Epithelial cell of prostate (primary cell): Measurements from ENCODE around the gene RAX.

Source experiments
- DNase-seq: peaks from one replicate; pipeline ENCODE4 v3.0.0-alpha.2; 2011; ENCODE audit warnings: low read depth, low spot score
- H3K27ac ChIP-seq: fragments of 450-650 bp; 2 replicates; pipeline ENCODE4 v1.5.1; 2017; ENCODE audit warnings: mild to moderate bottlenecking

RAX gene

DNA sequence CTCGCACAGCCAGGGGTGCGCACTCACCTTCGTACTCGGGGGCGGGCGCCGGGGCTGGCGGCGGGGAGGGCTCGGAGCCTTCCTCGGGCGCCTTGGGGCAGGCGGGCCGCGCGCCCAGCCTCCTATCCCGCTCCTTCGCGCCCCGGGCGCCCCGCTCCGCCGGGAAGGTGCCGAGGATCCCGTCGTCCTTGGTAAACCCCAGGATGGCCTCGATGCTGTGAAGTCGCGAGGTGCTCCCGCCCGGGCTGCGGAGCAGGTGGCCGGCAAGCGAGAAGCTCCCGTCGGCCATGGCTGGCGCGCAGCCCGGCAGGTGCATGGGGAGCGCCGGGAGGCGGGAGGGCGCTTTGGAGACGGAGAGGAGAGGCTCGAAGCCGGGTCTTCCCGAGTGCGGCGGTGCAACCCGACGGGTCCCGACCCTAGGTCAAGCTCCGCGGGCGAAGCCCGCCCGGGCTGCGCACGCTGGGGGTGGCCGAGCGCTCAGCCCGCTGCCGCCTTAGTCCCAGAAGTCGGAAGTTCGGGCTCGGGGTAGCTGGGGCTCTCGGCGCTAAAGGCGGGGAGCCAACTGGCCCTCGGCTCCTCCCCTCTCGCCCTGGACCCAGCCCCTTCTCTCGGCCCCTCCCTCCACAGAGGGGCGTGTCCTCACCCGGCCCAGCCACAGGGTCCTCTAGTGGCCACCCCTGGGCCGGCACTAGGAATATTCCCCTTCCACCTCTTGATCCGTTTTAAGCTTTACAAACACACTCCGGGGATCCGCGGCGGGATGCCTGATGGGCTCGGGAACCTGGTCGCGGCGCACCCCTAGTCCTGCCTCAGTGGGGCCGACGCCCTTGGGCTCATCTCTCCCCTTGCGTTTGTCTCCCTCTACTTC lies at the start of gene RAX:
RAX (minus strand) TSS at position 564 of the 868 bp plus-strand sequence; CDS start at position 316, 248 bp downstream.
- H3K27ac ChIP-seq, result no peak within 1 kb of the TSS
- DNase-seq, result no peak

DNA sequence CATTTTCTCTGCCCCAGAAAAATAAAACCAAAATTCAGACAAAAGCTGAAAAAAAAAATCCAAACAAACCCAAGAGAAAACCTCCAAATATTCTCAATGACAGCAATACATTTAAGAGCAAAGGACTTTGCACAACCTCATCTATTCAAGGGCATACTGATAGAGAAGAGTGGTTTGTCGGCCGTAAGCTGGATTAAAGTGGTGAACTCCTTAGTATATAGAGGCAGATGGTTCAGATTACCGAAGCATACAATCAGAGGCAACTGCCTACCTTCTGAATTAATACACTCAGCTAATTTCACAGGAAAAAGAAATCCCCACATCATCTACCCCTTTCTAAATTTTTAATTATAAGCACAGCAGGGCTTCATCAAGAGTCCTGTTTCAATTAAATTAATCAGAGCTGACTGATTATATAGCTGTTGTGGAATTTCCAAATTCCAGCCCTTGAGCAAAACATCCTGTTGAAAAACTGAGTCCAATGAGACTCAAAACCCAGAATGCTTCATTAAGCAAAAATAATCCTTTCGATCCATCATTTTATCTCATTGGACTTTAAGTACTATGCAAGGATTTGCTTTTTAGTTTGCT lies 45.3 kb upstream of the RAX start, which contains the start of gene CPLX4:
CPLX4 (minus strand) TSS at position 190 of the 591 bp plus-strand sequence; CDS start at position 3, 187 bp downstream.
- H3K27ac ChIP-seq, result no peak within 1 kb of the TSS
- DNase-seq, result no peak

DNA sequence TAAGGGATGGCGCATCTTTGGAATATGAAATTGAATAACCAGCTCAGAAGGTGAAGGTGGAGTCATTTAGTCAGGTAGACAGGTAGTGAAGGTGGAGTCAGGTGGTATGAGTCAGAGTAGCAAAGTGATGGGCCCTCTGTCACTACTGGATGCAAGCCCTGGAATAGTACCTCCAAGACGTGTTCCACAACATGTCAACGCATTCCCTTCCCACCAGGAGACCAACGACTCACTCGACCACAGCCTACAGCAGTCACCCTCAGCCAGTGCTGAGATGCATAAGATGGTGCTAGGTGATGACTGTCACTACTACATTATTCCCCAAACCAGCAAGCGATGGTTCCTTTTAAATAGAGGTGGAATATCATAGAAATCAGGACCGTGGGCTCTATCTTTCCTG lies 38.4 kb upstream of the RAX start:
- no peak overlapping the region for H3K27ac ChIP-seq
- DNase-seq, result peak; percentile 37

DNA sequence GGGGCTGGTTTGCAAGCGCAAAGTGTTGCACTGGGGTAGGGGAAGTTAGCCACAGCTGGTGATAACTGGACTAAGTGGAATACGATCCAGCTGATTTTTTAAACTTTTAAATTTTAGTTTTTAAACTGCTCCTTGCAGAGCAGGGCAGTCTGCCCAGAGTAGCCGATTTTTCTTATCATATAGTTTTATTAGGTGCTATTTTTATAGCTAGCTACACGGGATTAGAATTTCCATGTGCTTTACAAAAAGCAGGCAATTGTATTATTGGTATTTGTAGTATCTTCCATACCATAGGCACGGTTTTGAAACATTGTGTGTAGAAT lies 35.6 kb upstream of the RAX start:
- H3K27ac ChIP-seq, result no peak overlapping the region
- no peak for DNase-seq

DNA sequence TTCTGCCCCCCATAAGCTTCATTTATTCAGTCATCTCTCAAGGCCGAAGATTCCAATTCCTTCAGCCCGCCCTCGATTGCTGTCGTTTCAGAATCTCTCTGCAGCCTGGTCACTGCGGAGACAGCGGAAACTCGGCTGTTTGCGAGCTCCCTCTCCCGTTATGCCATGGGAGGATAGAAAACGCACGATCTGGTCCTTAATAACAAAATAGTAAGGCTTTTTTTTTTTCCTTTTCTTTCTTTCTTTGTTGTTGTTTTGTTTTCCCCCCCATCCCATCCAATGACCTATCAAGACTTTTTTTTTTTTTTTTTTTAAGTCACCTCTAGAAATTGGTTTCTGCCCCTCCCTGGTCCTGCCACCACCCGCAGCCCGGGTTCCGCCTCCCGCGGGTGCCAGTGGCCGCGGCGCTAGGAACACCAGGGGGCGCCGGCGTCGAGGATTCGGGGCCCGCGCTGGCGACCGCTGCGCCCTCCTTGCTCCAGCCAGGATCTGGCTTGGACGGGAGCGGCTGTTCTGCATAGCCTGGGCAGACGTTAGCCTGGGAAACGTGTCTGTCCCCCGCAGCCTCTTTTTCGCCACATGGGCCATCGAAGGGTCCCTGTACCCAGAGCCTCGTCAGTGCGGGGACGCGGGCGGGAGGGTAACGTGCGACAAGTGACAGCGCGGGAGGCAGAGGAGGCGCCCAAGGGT lies 35.1 kb upstream of the RAX start:
- DNase-seq, result no peak
- H3K27ac ChIP-seq, result no peak overlapping the region

DNA sequence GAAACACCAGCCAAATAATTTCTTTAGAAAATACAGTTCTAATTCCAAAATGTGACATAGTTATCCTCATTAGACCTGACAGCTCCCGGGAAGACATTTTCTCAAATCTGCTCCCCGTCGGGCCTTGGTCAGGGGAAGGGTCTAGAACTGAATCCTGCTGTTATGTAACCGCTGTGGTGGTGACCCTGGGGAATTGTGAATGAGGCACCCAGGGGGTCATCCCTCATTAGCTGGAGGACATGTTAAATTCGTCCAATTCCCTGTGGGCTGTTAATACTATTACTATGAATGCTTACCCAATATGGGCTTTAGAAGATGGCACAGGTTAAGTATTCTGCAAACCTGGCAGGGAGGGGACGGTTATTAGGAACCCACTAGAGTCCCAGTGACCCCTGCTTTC lies 33.4 kb upstream of the RAX start:
- DNase-seq, result no peak
- H3K27ac ChIP-seq, result no peak overlapping the region

DNA sequence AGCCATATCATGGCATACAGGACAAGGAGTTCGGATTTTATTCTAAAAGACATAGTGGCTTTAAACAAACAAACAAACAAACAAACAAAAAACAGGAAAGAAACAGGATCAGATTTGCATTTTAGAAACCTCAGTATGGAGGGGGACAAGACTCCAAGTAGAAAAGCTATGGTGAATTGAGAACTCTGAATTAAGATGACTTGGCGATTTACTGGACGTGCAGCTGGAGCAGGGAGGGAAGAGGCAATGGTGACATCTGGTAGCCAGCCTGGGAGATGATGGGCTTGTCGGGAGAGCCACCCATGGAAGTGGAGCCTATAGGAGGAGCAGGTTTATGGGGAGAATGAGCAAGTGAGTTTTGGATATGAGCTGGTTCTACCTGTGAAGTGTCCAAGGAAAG lies 32.0 kb upstream of the RAX start:
- no peak overlapping the region for H3K27ac ChIP-seq

DNA sequence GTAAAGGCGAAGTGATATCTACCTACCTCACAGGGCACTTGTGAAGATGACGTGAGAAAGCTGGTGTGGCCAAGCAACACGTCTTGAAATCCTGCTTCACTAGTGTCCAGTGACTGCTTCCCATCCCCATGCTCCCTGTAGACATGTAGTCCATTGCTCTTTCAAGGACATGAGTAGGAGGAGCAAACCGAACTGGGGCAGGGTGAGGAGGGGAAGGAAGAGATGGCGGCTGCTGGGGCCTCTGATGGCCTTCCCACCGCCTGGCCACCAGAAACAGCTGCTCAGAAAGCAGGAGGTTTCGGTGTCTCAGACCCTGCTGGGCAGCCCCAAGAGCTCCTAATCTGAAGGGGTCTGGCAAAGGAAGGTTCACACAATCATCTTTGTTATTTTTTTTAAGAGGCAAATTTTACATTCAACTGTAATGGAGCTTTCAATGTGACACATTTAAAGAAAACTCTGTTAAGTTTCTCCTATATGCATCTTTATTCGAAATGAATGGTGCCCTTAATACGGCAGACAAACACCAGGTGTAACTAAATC lies 30.5 kb upstream of the RAX start:
- H3K27ac ChIP-seq, result no peak overlapping the region
- DNase-seq, result no peak

More for the DNA sequence above, 32.0 kb upstream of the RAX start:
- DNase-seq, result no peak

DNA sequence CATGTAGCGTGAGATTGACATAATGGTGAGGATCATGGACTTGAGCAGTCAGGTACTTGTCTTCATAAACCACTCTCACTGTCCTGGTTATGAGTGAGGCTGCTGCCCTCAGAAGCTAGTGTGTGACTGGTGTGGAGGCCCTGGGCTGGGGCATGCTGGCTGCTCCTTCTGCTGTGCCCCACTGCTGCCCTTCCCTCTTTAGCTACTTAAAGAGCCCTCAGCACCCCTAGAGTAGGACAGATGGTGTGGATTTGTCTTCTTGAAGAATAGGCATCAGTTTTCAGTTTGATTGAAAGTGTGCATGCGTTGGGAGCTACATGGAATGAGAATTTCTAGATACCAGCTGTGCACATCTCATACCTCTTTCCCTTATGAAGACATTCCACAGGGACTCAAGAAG lies 29.8 kb upstream of the RAX start:
- no peak overlapping the region for H3K27ac ChIP-seq
- DNase-seq, result no peak

DNA sequence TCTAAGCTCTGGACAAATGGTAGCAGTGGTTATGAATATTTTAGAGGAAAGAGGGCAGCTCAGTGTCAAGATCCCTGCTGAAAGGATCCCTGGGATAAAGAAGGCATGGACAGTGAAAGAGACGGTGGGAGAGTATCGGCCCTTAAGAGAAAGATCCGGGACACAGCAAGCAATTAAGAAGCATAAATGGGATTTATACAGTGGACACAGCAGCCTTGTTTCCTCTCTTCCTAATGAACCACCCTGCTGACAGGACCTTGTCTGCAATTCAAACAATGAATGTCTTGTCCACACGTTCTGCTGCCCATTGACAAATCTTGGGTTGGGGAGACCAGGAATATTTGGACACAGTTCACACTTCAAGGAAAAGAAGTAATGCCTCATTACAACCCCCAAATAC lies 28.7 kb upstream of the RAX start:
- H3K27ac ChIP-seq, result no peak overlapping the region
- DNase-seq, result no peak

DNA sequence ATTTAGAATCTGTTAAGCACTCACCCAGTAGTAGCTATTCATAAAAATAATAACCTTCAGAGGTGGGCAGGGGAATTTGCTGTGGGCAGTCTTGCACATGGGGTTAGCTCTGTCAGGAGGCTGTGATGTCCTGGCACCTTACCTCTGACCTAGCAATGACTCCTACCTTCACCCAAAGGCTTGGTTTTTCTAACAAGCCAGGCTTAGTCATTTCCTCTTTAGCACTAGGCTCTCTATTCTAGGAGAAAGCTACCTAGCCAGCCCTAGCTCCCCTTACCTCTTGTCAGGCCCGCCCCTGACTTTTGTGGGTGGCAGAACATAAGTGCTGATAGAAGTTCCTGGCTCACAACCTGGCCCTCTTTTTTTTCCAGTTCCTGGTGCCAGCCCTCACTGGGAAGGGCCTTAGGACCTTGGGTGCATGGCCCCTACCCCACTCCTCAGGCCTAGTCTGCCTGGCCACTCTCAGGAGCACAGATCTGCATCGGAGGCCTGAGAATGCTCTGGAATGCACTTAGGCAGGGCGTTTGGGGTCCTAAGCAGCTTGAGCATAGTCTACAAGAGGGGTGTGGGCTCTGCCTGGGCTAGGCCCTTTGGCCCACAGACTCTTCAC lies 27.5 kb upstream of the RAX start:
- H3K27ac ChIP-seq, result no peak overlapping the region
- peak; percentile 6 for DNase-seq

DNA sequence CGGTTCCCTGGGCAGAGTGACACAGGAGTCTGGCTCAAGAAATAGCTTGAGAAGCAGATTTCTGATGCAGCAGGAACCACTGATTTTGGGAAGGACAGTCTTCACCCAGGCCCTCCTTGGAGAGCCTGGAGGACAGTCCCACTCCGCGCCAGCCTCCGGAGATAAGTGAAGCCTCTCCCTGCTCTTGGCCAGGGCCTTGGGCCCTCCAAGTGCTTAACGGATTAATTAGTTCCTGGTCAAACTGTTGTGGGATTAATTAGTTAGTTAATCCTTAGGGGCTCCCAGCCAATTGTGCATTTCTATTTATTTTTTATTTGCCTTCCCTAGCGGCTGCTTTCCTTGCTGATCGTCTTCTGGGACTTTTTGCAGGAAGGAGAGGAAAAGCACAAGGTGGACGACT lies 25.6 kb upstream of the RAX start:
- no peak overlapping the region for H3K27ac ChIP-seq
- no peak for DNase-seq

DNA sequence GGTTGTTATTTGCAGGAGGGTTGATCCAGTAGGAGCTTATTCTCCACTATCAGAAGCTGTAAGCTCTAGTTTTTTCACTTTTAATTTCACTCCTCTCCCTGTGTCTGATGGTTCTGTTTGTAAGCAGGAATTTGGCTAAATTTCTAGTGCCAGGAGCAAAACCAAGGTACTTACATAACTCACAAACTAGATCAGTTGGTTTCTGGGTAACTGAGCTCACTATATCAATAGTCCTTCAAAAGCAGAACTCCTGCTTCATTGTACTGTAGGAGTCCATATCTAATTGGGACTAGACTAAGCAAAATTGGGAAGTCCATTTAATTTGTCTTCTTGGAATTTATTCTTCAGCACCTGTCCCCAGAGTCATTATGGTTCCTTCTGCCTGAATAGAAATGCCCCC lies 20.1 kb upstream of the RAX start:
- DNase-seq, result no peak
- no peak overlapping the region for H3K27ac ChIP-seq

DNA sequence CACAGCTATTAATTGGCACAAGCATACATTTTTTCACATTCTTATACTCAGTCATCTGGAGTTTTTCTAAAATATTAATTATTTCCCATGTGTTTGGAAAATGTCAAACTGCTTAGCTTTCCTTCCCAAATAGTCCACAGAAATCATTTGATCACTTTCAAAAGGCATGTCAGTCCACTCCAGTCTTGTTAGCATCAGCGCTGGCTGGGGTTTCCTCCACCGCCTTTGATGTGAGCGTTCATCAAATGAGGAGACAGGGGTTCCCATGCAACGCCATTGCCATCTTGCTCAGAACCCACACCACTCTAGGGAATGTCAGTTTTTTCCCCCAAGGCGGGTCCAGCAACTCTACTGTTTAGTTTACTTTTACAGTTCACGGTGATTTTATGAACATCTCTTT lies 13.1 kb upstream of the RAX start:
- no peak overlapping the region for H3K27ac ChIP-seq
- DNase-seq, result no peak

DNA sequence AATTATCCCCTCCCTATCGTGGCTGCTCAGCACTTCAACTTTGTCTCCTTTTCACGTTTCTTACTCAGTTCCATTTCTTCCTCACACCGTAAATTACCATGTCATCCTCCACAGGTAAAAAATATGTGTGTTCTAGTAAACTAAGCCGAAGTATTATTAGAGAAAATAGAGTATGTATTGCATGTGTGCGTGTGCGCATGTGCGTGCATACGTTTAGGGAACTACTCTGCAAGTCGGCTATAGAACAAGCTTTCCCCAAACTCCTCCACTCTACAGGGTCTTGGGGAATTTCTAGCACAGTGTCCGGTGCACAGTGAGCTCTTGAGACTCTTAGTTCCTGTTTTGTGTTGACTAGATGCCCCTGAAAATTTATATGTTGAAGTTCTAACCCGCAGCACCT lies 9.1 kb upstream of the RAX start:
- DNase-seq, result no peak
- no peak overlapping the region for H3K27ac ChIP-seq

DNA sequence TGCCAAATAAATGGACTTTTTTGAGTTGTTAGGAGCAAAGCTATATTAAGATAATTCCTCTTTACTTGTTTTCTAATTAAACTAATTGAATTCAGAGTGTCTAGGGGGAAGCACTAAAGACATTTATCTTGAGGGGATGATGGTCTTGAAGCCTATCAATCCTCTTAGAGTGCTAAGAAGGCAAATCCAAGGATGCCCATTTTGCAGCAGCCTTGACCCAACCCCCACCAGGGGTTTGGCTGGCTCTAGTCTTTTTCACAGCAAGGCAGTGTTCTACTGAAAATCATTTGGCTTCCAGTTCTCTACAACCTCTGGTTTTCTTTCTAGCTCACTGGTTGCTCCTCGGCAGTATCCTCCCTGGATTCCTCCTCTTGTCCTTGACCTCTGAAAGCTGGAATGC lies 6.5 kb upstream of the RAX start:
- no peak for DNase-seq
- H3K27ac ChIP-seq, result no peak overlapping the region

DNA sequence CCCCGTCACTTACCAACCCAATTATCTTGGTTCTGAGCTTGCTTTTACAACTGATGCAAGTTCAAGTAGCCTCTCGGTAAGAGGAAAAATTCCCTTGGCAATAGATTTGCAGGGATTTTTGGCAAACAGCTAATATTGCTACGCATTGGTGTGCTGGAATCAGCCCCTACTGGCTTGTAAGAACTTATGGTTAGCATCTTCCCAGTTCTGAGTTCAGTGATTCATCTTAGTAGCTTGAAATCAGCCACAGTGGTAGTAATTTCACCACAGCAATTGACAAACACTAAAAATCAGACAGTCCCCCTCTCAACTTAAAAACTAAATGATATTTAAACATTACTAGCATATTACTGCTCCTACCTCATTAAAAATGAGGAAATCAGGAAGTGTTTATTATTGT lies 5.9 kb upstream of the RAX start:
- no peak overlapping the region for H3K27ac ChIP-seq

DNA sequence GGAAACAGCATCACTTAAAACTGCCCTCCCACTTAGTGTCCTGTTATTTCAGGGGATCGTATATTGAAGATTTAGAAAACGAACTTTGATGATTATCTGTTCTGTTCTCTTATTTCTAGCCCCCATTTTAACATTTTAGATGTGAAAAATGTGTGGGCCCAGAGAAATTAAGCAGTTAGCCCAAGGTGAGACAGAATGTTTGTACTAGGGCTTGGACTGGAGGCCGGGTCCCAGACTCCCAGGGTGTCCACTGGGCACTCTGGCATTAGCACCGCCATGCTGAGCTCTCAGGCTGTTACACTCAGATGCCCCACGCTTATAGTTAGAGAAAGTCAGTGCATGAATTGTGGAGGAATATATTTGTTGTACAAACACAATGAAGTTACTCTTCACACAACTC lies 5.5 kb upstream of the RAX start:
- no peak overlapping the region for H3K27ac ChIP-seq
- no peak for DNase-seq

More for the DNA sequence above, 5.9 kb upstream of the RAX start:
- no peak for DNase-seq

DNA sequence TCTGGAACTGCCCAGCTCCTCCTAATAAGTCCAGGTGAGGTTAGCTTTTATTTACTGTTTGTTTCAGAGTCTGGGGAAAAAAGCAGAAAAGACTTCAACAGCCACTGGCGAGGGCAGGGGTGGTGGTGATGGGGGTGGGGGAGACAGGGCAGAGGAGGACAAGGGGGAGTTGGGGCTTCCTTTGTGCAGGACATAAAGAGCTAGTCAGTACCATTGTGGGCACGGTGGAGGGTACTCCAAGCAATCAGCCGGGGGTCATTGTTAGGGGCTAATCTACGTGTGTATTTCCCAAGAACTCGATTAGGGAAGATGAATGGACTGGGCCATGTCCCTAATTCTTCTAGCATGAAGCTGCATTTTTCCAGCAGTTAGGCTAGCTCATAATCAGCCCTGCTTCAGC lies 2.8 kb upstream of the RAX start:
- no peak overlapping the region for H3K27ac ChIP-seq
- no peak for DNase-seq

DNA sequence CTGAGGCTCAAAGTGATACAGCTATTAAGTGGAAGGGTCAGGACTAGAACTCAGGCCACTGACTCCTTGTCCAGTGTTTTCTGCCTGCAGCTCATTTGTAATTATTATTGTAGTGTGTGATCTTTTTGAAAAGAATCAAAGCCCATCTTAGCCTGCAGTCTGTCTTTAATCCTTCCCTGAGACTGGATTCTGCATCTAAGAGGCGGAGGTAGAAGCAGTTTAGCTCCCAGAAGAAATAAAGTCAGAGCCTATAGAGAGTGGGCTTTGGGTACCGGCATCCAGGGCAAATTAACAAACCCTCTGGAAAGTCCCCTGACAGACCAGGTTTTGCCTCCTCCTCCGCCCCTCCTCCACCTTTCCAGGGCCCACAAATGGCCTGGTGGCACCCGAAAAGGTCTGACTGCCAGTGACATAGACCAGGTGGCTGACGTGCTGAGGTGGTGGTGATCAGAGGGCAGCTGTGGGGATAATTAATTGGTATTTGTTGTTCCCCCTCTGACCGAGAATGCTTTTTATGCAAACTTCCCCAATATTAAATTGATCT lies 2.2 kb upstream of the RAX start:
- H3K27ac ChIP-seq, result no peak overlapping the region
- no peak for DNase-seq
